ENCODE measurements around the gene BCL11B. TPM values are rescaled to one million over a fixed set of nuclear protein-coding genes. Genes with fewer than 3 reads are reported as not detected.
A peak's percentile ranks its signal among the peaks of the same experiment; 100 is the strongest.

BCL11B gene
- total and polyA plus RNA-seq, 2 of the 8 experiments (the other 6 are each of a cell fraction or from before 2014, with no cell fraction given) = 0.63 to 5.9 TPM

DNA sequence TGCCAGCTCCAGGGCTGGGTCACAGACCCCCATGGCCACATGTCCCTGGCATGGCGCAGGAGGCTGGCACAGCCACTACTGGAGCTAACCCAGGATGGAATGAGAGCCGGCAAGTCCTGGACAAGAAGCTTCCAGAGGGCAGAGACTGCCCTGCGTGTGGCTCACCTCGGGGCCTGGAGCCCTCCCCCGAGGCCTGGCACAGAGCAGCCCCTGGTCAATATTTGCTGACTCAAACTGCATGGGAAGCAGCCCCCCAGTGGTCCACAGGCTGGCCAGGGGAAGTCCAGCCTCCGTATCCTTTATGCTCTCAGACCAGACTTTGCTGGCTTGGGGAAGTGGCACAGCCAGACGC, 71.4 kb downstream of the BCL11B start:
- 82% methylated on average over 7 of the region's 7 CpGs; no CpG with 5 or more reads in 1 of the 2 experiments for WGBS, 2 experiments (ENCODE audit: extremely low coverage in 1 of 2, insufficient coverage in 1 of 2, insufficient read length in 1 of 2, insufficient replicate concordance in 2 of 2, low coverage in 1 of 2, low lambda C conversion rate in 2 of 2, missing lambda C conversion rate in 1 of 2)
- Histone ChIP-seq H2AK5ac (ENCODE audit: low read depth, low read length) (no peak overlapping the region), H3K79me1 (ENCODE audit: low read depth, low read length) (peaks cover 4% of the 10 kb centered on the region; the same call in 1 of the 2 replicates), H3K36me3 (ENCODE audit: control insufficient read depth in 2 of 4, insufficient read depth in 4 of 4, low read length in 3 of 4) (peaks cover 0 to 2% (median 0%) of the 10 kb centered on the region in 4 experiments; a peak in 1 of 8 replicates), H2BK12ac (ENCODE audit: low read depth, low read length) (no peak overlapping the region), H2BK120ac (replicated peaks; ENCODE audit: low read depth, low read length) (no peak overlapping the region), H3K56ac (replicated peaks; ENCODE audit: insufficient read length, low read depth, low read length) (no peak overlapping the region), H3K79me2 (ENCODE audit: control insufficient read depth in 1 of 2, insufficient read depth in 2 of 2, low read length in 2 of 2) (peaks cover 0 to 6% of the 10 kb centered on the region in 2 experiments; a peak in 1 of 4 replicates), H3K9me3 (ENCODE audit: insufficient read depth in 2 of 2, low read depth in 1 of 2, low read length in 1 of 2) (no peaks in the 10 kb centered on the region), H3K18ac (ENCODE audit: extremely low read depth, low read length) (no peak overlapping the region; the same call in 1 of the 2 replicates), H3K14ac (ENCODE audit: insufficient read length) (no peak overlapping the region), H2BK15ac (ENCODE audit: low read length) (no peak overlapping the region), H4K8ac (ENCODE audit: extremely low read depth, insufficient read depth, low read length) (peak overlapping the region; percentile 76; the same call in 1 of the 2 replicates), H3K27me3 (replicated peaks in 1 of 4; ENCODE audit: control insufficient read depth in 3 of 4, extremely low read depth in 1 of 4, insufficient read depth in 3 of 4, low read length in 3 of 4) (no peaks in the 10 kb centered on the region), H3K23me2 (ENCODE audit: low read depth, low read length) (no peaks in the 10 kb centered on the region), H4K91ac (replicated peaks; ENCODE audit: insufficient read length, low read length) (peak overlapping the region; percentile 26), H3K4me3 (ENCODE audit: extremely low read depth in 1 of 4, insufficient read depth in 2 of 4, low read depth in 3 of 4, low read length in 4 of 4) (no peak overlapping the region), H4K20me1 (replicated peaks in 1 of 2; ENCODE audit: control insufficient read depth in 1 of 2, insufficient read depth in 2 of 2, low read length in 2 of 2) (peaks cover 1 to 3% of the 10 kb centered on the region in 2 experiments), H3K4me2 (ENCODE audit: insufficient read depth in 1 of 2, low read depth in 2 of 2, low read length in 2 of 2) (no peak overlapping the region), H3K23ac (ENCODE audit: insufficient read length) (no peak overlapping the region), H3K4ac (replicated peaks; ENCODE audit: insufficient read length, low read depth, low read length) (no peak overlapping the region), H2BK5ac (ENCODE audit: low read depth, low read length) (peak overlapping the region; percentile 18; the same call in 1 of the 2 replicates), H4K5ac (ENCODE audit: insufficient read length, low read depth, low read length) (peak overlapping the region; percentile 25), H2AFZ (ENCODE audit: low read length) (no peak overlapping the region), H3K9ac (replicated peaks in 1 of 4; ENCODE audit: extremely low read depth in 1 of 4, low read depth in 3 of 4, low read length in 3 of 4) (no peak overlapping the region), H2BK20ac (ENCODE audit: low read length) (no peak overlapping the region), H3K4me1 (replicated peaks in 1 of 4; ENCODE audit: control insufficient read depth in 3 of 4, insufficient read depth in 4 of 4, low read length in 3 of 4) (peaks cover 0 to 5% (median under 1%) of the 10 kb centered on the region in 4 experiments; a peak in 1 of 7 replicates), H3K27ac (ENCODE audit: low read depth, low read length) (no peak overlapping the region)
- POLR2A ChIA-PET (ENCODE audit: partially characterized antibody) = interaction anchor here (1.1 kb wide), 1 partner anchor 60 kb away, joined by 3 read pairs; no protein-coding TSS in a partner anchor
- DNase-seq (ENCODE audit: low read depth in 1 of 2, low spot score in 2 of 2) (no peak), FAIRE-seq (no peak)
- CTCF ChIA-PET (ENCODE audit: partially characterized antibody) = interaction anchor here (1.1 to 4.3 kb wide), 8 partner anchors 23 to 272 kb away, joined by 3 to 19 read pairs (median 4); no protein-coding TSS in a partner anchor
- TF ChIP-seq NANOG (IDR thresholded peaks at IDR 0.05; ENCODE audit: insufficient read depth, low read depth, low read length, poor library complexity, severe bottlenecking) (no peak), SUZ12 (IDR thresholded peaks at IDR 0.05; ENCODE audit: low read length) (no peak), MAFK (IDR thresholded peaks at IDR 0.05; ENCODE audit: low read depth, low read length) (no peak), CHD1 (IDR thresholded peaks at IDR 0.05; ENCODE audit: low read depth, low read length) (no peak), SIX5 (IDR thresholded peaks at IDR 0.05; ENCODE audit: low read depth, low read length) (no peak), SP4 (IDR thresholded peaks at IDR 0.05; ENCODE audit: low read length) (no peak), FOSL1 (IDR thresholded peaks at IDR 0.05; ENCODE audit: insufficient read depth, low read depth, low read length) (no peak), YY1 (IDR thresholded peaks at IDR 0.05; ENCODE audit: low read depth, low read length) (no peak), BRCA1 (IDR thresholded peaks at IDR 0.05; ENCODE audit: low read depth, low read length) (no peak), RFX5 (IDR thresholded peaks at IDR 0.05; ENCODE audit: borderline replicate concordance, low read depth, low read length) (no peak), SAP30 (IDR thresholded peaks at IDR 0.05; ENCODE audit: insufficient read depth, insufficient replicate concordance, low read length) (no peak)
- TF ChIP-seq, protein P1, sequence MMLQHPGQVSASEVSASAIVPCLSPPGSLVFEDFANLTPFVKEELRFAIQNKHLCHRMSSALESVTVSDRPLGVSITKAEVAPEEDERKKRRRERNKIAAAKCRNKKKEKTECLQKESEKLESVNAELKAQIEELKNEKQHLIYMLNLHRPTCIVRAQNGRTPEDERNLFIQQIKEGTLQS (IDR thresholded peaks at IDR 0.05; ENCODE audit: insufficient read depth, low read depth, low read length) = no peak
- TF ChIP-seq, protein P2, sequence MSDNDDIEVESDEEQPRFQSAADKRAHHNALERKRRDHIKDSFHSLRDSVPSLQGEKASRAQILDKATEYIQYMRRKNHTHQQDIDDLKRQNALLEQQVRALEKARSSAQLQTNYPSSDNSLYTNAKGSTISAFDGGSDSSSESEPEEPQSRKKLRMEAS (IDR thresholded peaks at IDR 0.05) = no peak

Data from H1 (cell line).